Astrocyte of the hippocampus (primary cell): ENCODE measurements around the gene RPL12.

Experiments used
- DNase-seq: peaks from one replicate; pipeline ENCODE4 v3.0.0; 2011; ENCODE audit warnings: low read depth, low spot score

RPL12 gene

DNA sequence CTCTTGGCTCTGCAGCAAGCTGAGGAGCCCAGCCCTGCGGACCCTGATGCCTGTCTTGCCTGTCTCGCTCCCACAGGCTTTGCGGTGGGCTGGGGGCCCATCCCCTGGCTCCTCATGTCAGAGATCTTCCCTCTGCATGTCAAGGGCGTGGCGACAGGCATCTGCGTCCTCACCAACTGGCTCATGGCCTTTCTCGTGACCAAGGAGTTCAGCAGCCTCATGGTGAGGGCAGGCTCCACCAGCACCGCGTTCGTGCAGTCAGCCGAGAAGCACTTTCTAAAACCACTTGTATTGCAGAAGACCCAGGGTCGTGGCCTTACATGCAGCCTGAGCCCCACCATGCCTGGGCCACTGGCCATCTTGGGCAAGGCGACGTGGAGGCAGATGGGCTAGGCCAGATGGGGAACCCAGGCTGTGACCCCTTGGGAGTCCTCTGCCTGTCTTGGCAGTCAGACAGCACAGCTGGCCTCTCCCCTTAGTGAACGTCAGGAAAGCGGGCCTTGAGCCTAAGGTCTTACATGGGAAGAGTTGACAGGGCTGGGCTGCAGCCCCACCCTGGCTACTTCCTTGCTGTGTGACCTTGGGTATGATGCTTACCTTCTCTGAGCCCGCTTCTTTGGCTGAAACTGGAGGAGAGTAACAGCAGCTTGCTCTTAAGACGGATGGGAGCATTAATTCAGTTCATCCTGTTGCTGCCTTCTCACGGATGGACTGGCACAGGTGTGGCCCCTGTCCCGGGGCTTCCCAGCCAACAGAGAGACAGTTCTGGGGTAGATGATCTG lies 45.7 kb downstream of the RPL12 start:
- no peak for DNase-seq

DNA sequence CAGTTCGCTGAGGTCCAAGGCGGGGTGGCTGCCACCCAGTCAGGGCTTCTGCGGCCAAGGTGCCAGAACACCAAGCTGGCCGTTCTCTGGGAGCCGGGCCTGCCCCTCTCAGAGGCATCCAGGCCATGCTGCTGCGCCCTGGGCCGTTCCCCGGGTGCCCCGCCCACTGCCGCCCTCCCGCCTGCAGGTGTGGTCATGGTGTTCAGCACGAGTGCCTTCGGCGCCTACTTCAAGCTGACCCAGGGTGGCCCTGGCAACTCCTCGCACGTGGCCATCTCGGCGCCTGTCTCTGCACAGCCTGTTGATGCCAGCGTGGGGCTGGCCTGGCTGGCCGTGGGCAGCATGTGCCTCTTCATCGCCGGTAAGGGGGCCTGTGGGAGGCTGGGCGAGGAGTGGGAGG lies 46.6 kb downstream of the RPL12 start:
- no peak for DNase-seq

DNA sequence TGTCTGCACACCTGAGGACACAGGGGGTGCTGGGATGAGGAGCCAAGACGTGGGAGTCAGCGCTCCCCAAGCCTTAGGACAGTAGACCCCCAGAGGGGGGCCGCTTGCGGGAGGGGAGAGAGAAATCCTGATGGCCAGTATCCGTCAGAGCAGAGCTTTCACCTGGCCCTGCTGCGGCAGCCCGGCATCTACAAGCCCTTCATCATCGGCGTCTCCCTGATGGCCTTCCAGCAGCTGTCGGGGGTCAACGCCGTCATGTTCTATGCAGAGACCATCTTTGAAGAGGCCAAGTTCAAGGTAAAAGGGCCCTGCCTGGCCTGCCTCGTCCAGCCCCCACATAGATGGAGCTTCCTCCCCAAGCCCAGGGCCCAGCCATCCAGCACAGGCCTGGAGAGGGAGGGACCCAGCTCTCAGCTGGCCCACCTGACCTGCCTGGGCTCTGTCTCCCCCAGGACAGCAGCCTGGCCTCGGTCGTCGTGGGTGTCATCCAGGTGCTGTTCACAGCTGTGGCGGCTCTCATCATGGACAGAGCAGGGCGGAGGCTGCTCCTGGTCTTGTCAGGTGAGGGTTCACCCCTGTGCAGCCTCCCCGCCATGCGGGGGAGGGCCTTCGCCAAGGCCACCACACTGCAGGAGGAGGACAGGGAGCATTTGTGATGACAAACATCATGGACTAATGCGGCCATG lies 47.6 kb downstream of the RPL12 start:
- DNase-seq, result no peak

DNA sequence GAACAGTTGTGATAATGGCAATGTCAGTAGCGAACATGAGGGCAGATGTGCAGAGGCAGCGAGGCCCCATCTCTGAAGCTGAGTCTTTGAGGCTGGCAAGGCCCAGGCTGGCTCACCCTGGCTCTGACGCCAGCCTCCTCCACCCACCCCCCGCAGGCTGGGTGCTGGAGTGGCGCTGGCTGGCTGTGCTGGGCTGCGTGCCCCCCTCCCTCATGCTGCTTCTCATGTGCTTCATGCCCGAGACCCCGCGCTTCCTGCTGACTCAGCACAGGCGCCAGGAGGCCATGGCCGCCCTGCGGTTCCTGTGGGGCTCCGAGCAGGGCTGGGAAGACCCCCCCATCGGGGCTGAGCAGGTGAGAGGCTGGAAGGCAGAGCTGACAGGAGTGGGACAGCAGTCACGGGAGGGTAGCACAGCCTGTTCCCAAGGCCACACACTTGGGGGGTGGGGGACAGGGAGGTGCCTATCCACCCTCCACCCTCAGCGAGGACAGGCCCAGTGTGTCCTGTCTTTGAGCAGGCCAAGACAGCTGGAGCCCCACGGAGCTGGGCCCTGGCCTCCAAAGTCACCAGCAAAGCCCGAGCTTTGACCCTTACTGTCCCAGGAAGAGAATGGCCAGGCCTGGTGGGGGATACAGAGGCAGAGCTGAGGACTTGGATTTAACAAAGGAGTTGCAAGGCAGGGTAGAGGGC lies 48.7 kb downstream of the RPL12 start:
- no peak for DNase-seq

DNA sequence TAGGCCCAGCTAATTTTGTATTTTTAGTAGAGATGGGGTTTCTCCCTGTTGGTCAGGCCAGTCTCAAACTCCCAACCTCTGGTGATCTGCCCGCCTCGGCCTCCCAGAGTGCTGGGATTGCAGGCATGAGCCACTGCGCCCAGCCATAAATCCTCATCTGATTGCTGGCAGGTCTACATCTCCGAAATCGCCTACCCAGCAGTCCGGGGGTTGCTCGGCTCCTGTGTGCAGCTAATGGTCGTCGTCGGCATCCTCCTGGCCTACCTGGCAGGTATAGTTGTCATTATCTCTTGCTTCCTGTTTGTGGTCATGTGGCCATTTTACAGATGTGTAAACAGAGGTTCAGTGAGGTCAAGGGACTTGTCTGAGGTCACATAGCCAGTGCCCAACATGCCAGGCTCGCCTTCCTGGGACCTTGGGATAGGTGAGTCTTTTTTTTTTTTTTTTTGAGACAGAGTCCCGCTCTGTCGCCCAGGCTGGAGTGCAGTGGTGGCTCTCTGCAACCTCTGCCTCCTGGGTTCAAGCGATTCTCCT lies 51.4 kb downstream of the RPL12 start:
- no peak for DNase-seq

DNA sequence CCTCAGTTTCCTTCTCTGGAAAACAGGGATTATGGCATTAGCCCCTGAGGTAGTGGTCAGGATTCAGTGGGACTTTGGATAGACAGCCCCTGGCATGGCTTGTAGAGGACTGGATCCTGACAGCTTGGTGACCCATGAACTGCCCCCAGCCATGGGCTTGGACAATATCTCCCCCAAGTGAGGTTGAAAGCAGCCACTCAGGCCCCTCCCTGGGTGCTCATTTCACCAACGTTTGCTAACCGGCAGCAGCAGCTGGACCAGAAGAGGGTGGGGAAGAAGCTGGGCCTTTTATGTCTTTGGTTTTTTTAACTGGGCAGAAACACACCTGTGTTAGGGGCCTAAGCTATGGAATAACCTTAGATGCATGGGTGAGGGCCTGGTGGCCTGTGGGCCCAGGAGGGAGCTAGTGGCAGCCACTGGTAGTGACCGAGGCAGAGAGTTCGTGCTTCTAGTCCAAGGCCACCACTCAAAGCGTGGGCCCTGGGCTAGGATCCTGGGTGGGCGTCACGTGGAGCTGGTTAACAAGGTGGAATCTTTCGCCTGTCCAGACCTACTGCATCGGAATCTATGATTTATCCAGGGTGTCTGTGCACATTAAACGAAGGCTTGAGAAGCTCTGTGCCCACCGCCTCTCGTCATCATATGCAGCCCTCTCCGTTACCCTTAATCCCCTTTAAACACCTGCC lies 52.3 kb downstream of the RPL12 start:
- no peak for DNase-seq

DNA sequence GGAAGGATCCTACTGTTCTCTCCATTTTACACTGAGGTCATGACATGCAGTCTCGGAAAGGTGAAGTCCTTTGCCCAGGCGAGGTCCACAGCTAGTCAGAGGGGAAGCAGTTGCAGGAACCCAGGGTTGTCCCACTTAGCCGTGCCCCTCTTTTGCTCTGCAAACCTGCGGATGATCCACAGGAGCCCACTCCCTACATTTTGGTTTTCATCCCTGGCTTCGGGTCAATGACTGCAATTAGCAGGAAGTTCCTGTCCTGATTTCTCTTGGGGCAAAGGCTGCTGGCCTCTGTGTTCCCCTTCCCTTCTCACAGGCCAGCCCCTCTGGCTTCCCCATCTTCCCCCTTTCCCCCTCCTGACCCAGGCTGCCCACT lies 52.9 kb downstream of the RPL12 start:
- DNase-seq, result no peak
